Measurements from ENCODE around the gene MASP2. TPM values are rescaled to one million over a fixed set of nuclear protein-coding genes. Genes with fewer than 3 reads are reported as not detected.
"Not testable (repeated sequence)": the region's sequence is repeated elsewhere in the genome, so short reads cannot be mapped to it uniquely, and the experiment has no call there.

The MASP2 gene
- total RNA-seq, 1 donor from 2014 or later, result not detected

DNA sequence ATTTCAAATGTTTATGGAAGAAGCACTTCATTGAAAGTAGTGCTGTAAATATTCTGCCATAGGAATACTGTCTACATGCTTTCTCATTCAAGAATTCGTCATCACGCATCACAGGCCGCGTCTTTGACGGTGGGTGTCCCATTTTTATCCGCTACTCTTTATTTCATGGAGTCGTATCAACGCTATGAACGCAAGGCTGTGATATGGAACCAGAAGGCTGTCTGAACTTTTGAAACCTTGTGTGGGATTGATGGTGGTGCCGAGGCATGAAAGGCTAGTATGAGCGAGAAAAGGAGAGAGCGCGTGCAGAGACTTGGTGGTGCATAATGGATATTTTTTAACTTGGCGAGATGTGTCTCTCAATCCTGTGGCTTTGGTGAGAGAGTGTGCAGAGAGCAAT lies 23.8 kb downstream of the MASP2 start:
- Histone ChIP-seq H3K27me3 (no peaks in the 10 kb centered on the region), H3K9me3 (no peaks in the 10 kb centered on the region), H3K36me3 (peaks cover 97% of the 10 kb centered on the region), H3K4me1 (no peaks in the 10 kb centered on the region), H3K27ac (no peak overlapping the region), H3K4me3 (no peak overlapping the region)
- TF ChIP-seq, protein P1, sequence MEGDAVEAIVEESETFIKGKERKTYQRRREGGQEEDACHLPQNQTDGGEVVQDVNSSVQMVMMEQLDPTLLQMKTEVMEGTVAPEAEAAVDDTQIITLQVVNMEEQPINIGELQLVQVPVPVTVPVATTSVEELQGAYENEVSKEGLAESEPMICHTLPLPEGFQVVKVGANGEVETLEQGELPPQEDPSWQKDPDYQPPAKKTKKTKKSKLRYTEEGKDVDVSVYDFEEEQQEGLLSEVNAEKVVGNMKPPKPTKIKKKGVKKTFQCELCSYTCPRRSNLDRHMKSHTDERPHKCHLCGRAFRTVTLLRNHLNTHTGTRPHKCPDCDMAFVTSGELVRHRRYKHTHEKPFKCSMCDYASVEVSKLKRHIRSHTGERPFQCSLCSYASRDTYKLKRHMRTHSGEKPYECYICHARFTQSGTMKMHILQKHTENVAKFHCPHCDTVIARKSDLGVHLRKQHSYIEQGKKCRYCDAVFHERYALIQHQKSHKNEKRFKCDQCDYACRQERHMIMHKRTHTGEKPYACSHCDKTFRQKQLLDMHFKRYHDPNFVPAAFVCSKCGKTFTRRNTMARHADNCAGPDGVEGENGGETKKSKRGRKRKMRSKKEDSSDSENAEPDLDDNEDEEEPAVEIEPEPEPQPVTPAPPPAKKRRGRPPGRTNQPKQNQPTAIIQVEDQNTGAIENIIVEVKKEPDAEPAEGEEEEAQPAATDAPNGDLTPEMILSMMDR (IDR thresholded peaks at IDR 0.05), result no peak
- intact Hi-C loops (cut with DNase I), result no loop called here
- no peak for ATAC-seq
- DNase-seq, result no peak

DNA sequence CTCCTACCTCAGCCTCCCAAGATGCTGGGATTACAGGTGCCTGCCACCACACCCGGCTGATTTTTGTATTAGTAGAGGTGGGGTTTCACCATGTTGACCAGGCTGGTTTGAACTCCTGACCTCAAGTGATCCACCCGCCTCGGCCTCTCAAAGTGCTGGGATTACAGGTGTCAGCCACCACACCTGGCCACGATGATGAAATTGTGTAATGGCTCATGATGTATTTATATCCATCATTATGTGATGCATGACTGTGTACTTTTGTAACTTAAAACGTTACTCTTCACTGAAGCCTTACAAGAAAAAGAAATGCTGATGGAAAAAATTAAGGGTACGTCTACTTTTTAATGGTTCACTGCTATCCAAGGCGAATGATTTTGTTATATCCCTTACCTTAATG lies 27.1 kb downstream of the MASP2 start:
- Histone ChIP-seq H3K4me3 (no peak overlapping the region), H3K27ac (no peak overlapping the region), H3K9me3 (no peaks in the 10 kb centered on the region), H3K4me1 (peaks cover 4% of the 10 kb centered on the region), H3K27me3 (no peaks in the 10 kb centered on the region), H3K36me3 (peaks cover 97% of the 10 kb centered on the region)
- intact Hi-C loops (cut with DNase I), result no loop called here
- TF ChIP-seq, protein P1 (IDR thresholded peaks at IDR 0.05), result no peak
- no peak for ATAC-seq
- DNase-seq, result no peak

DNA sequence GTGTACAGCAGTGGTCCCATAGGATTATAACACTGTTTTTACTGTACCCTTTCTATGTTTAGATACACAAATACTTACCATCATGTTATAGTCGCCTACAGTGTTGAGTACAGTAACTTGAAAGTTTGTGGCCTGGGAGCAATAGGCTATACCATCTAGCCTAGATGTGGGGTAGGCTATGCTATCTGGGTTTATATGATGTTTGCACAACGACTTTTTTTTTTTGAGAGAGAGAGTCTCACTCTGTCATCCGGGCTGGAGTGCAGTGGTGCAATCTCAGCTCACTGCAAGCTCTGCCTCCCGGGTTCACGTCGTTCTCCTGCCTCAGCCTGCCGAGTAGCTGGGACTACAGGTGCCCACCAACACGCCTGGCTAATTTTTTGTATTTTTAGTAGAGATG lies 27.7 kb downstream of the MASP2 start:
- peaks cover 10% of the 10 kb centered on the region for H3K4me1 ChIP-seq
- H3K27me3 ChIP-seq; H3K9me3 ChIP-seq; H3K4me3 ChIP-seq; intact Hi-C loops (cut with DNase I); H3K27ac ChIP-seq; ATAC-seq; DNase-seq: not testable (repeated sequence)
- H3K36me3 ChIP-seq, result peaks cover 100% of the 10 kb centered on the region

DNA sequence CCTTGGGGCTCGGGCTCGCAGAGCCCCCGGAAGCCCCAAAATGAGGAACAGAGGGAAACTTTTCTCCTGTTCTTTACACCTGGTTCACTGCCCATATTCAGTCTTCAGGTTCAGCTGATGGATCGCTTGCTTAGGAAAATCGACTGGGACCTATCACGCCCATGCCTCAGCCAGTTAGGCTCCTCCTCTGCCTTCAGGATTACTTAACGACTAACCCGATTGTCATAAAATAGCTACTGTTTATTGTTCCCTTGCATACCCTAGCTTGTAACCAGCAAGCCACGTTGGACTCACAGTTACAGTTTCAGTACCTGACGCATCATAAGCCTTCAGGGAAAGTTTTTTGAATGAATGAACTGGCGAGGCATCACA lies 33.9 kb downstream of the MASP2 start:
- intact Hi-C loops (cut with DNase I), result no loop called here

DNA sequence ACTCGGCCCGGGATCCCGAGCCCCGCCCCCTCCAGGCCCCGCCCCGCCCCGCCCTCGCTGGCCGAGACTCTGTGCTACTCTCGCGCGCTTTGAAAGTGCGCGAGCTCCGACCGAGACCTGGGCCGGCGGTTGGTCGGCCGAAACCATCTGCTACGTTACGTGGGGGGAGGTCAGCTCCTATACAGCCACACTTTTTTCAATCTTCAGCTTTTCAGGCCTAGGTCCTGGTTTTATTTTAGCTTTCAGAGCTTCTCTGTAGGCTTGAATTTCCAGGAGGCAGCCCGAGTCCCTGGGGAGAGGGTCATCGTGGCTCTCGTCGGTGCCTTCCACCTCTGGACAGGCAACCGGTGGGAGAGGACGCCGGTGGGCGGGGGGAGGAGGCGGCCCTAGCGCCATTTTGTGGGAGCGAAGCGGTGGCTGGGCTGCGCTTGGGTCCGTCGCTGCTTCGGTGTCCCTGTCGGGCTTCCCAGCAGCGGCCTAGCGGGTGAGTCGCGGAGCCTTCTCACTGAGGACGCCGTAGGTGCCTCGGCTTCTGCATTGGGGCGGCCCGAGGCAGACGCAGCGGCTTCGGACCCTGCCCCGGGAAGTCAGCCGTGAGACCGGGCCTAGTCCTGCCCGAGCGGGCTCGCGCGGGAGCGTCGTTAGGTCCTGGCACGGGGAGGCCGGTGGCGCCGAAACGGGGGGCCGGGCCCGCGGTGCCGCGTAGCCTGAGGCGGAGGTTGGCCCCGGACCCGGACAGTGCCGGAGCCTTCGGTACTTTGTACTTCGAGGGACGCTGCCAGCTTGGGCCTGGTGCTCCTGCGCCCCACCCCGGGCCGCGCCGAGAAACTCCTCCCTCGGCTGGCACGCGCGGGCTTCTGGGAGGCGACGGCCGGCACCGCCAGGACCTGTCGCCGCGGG lies 34.5 kb downstream of the MASP2 start, which contains the start of gene TARDBP:
TSS of gene TARDBP (plus strand) at position 395 of the 900 bp plus-strand sequence. CDS start 1,074 bp downstream, outside the sequence.
- no peaks in the 10 kb centered on the region for H3K9me3 ChIP-seq
- H3K4me3 ChIP-seq, result peak within 1 kb of the TSS; percentile 94
- intact Hi-C loops (cut with DNase I), result no loop called here
- no peaks in the 10 kb centered on the region for H3K27me3 ChIP-seq
- ATAC-seq (peak; percentile 97), DNase-seq (peak; percentile 95)
- peak within 1 kb of the TSS; percentile 98 for H3K27ac ChIP-seq
- H3K36me3 ChIP-seq, result peaks cover 44% of the 10 kb centered on the region
- TF ChIP-seq, protein P1 (IDR thresholded peaks at IDR 0.05), result no peak
- H3K4me1 ChIP-seq, result peaks cover 25% of the 10 kb centered on the region

More for the DNA sequence above, 33.9 kb downstream of the MASP2 start:
- H3K27me3 ChIP-seq, result no peaks in the 10 kb centered on the region
- peaks cover 25% of the 10 kb centered on the region for H3K4me1 ChIP-seq
- DNase-seq, result no peak
- H3K36me3 ChIP-seq, result peaks cover 50% of the 10 kb centered on the region
- peak; percentile 2 for ATAC-seq
- TF ChIP-seq, protein P1 (IDR thresholded peaks at IDR 0.05), result no peak
- H3K27ac ChIP-seq, result peak overlapping the region; percentile 98
- H3K4me3 ChIP-seq, result peak overlapping the region; percentile 94
- H3K9me3 ChIP-seq, result no peaks in the 10 kb centered on the region

DNA sequence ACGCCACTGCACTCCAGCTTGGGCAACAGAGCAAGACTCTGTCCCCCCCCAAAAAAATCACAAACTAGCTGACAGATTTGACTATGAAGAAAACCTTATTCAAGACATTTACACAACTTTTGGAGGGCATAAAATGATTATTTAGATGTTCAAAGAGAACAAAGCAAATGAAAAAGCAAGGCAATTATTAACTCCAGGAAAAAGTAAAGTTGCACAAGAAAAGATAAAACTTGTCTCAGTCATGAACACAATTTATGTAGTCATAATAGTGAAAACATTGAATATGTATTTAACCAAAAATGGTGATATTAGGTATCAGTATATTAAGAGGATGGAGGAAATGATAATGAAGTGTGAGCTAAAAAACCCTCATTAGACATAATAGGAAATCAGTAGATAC lies 46.5 kb downstream of the MASP2 start:
- TF ChIP-seq, protein P1 (IDR thresholded peaks at IDR 0.05), result no peak
- Histone ChIP-seq H3K4me1 (no peaks in the 10 kb centered on the region), H3K27ac (no peak overlapping the region), H3K9me3 (no peaks in the 10 kb centered on the region), H3K4me3 (no peak overlapping the region), H3K27me3 (no peaks in the 10 kb centered on the region), H3K36me3 (no peaks in the 10 kb centered on the region)
- ATAC-seq, result no peak
- intact Hi-C loops (cut with DNase I), result no loop called here
- DNase-seq, result no peak
